H7 (cell line): ENCODE data around the gene CFAP58. TPM values are rescaled to one million over a fixed set of nuclear protein-coding genes. Genes with fewer than 3 reads are reported as not detected.

ENCODE experiments used
- DNase-seq: peaks from one replicate; pipeline ENCODE4 v3.0.0; 2012
- H3K27me3 ChIP-seq: 2 replicates; pipeline ENCODE4 v1.6.0; 2011; ENCODE audit warnings: mild to moderate bottlenecking, low read length; ENCODE audit not compliant: control insufficient read depth, insufficient read depth
- H3K36me3 ChIP-seq: replicated peaks from 2 replicates; pipeline ENCODE4 v1.5.1; 2011; ENCODE audit warnings: low read length; ENCODE audit not compliant: control insufficient read depth, insufficient read depth
- H3K4me3 ChIP-seq: 2 replicates; pipeline ENCODE4 v1.5.1; 2011; ENCODE audit warnings: low read depth, mild to moderate bottlenecking, control low read depth, low read length, moderate library complexity; ENCODE audit not compliant: insufficient read depth
- total RNA-seq: library from RNA; depleted of rRNA; stranded (reverse); fragments of >200 nt; shearing (Covaris generic); gene quantifications from 2 replicates; pipeline ENCODE4 v1.2.3, GENCODE V29; 2014

CFAP58 gene
- total RNA-seq, 1 experiment from 2014 or later = 0.62 TPM

GRCh38 chr10:104403636-104404035 lies 50.0 kb downstream of the CFAP58 start:
- DNase-seq = no peak
- Histone ChIP-seq H3K4me3 (no peak overlapping the region), H3K36me3 (no peaks in the 10 kb centered on the region), H3K27me3 (no peaks in the 10 kb centered on the region)

- no peak overlapping the region for H3K4me3 ChIP-seq
- H3K27me3 ChIP-seq = no peaks in the 10 kb centered on the region
- peak; percentile 28 for DNase-seq
- H3K36me3 ChIP-seq = no peaks in the 10 kb centered on the region
These were observed 53.4 kb downstream of the CFAP58 start for GRCh38 chr10:104406715-104407650.

- DNase-seq = no peak
- Histone ChIP-seq H3K4me3 (no peak overlapping the region), H3K27me3 (no peaks in the 10 kb centered on the region), H3K36me3 (no peaks in the 10 kb centered on the region)
These were observed 59.9 kb downstream of the CFAP58 start for GRCh38 chr10:104413528-104413927.

- DNase-seq = no peak
- Histone ChIP-seq H3K4me3 (no peak overlapping the region), H3K27me3 (no peaks in the 10 kb centered on the region), H3K36me3 (no peaks in the 10 kb centered on the region)
These were observed 62.0 kb downstream of the CFAP58 start for GRCh38 chr10:104415526-104416165.

- Histone ChIP-seq H3K27me3 (no peaks in the 10 kb centered on the region), H3K36me3 (no peaks in the 10 kb centered on the region), H3K4me3 (no peak overlapping the region)
- peak; percentile 24 for DNase-seq
These were observed 63.2 kb downstream of the CFAP58 start for GRCh38 chr10:104416851-104417250.

GRCh38 chr10:104417637-104418292 lies 64.1 kb downstream of the CFAP58 start:
- H3K36me3 ChIP-seq = no peaks in the 10 kb centered on the region
- DNase-seq = no peak
- no peaks in the 10 kb centered on the region for H3K27me3 ChIP-seq
- H3K4me3 ChIP-seq = no peak overlapping the region

- Histone ChIP-seq H3K36me3 (no peaks in the 10 kb centered on the region), H3K4me3 (no peak overlapping the region), H3K27me3 (no peaks in the 10 kb centered on the region)
- no peak for DNase-seq
These were observed 71.1 kb downstream of the CFAP58 start for GRCh38 chr10:104424719-104425118.

GRCh38 chr10:104427989-104428388 lies 74.4 kb downstream of the CFAP58 start:
- DNase-seq = no peak
- H3K27me3 ChIP-seq = no peaks in the 10 kb centered on the region
- no peaks in the 10 kb centered on the region for H3K36me3 ChIP-seq
- no peak overlapping the region for H3K4me3 ChIP-seq

GRCh38 chr10:104429846-104430245 lies 76.2 kb downstream of the CFAP58 start:
- no peak overlapping the region for H3K4me3 ChIP-seq
- H3K27me3 ChIP-seq = no peaks in the 10 kb centered on the region
- DNase-seq = peak; percentile 50
- H3K36me3 ChIP-seq = no peaks in the 10 kb centered on the region

GRCh38 chr10:104430360-104430759 lies 76.7 kb downstream of the CFAP58 start:
- DNase-seq = no peak

GRCh38 chr10:104433669-104434068 lies 80.0 kb downstream of the CFAP58 start:
- no peak for DNase-seq
- Histone ChIP-seq H3K36me3 (no peaks in the 10 kb centered on the region), H3K4me3 (no peak overlapping the region), H3K27me3 (no peaks in the 10 kb centered on the region)

More at GRCh38 chr10:104430360-104430759, 76.7 kb downstream of the CFAP58 start:
- H3K4me3 ChIP-seq = no peak overlapping the region
- no peaks in the 10 kb centered on the region for H3K27me3 ChIP-seq
- no peaks in the 10 kb centered on the region for H3K36me3 ChIP-seq

GRCh38 chr10:104434601-104435000 lies 81.0 kb downstream of the CFAP58 start:
- H3K36me3 ChIP-seq = no peaks in the 10 kb centered on the region
- H3K27me3 ChIP-seq = no peaks in the 10 kb centered on the region
- no peak overlapping the region for H3K4me3 ChIP-seq
- no peak for DNase-seq

- H3K36me3 ChIP-seq = no peaks in the 10 kb centered on the region
These were observed 82.2 kb downstream of the CFAP58 start for GRCh38 chr10:104435822-104436221.

GRCh38 chr10:104437226-104437625 lies 83.6 kb downstream of the CFAP58 start:
- Histone ChIP-seq H3K36me3 (no peaks in the 10 kb centered on the region), H3K4me3 (no peak overlapping the region), H3K27me3 (no peaks in the 10 kb centered on the region)
- no peak for DNase-seq

More at GRCh38 chr10:104435822-104436221, 82.2 kb downstream of the CFAP58 start:
- Histone ChIP-seq H3K27me3 (no peaks in the 10 kb centered on the region), H3K4me3 (no peak overlapping the region)
- no peak for DNase-seq
